Urinary bladder (tissue), 4 donors: Measurements from ENCODE around the gene MED29. TPM values are rescaled to one million over a fixed set of nuclear protein-coding genes. Genes with fewer than 3 reads are reported as not detected.
A peak's percentile ranks its signal among the peaks of the same experiment; 100 is the strongest.

Experiments
- DNase-seq: peaks from one replicate; pipeline ENCODE4 v3.0.0-alpha.2; 2015; ENCODE audit errors: extremely low spot score
- H3K27ac ChIP-seq: one replicate; pipeline ENCODE4 v1.5.1; 2013; ENCODE audit warnings: low read depth, mild to moderate bottlenecking, moderate library complexity
- H3K36me3 ChIP-seq: one replicate; pipeline ENCODE4 v1.6.1; 2013; ENCODE audit warnings: mild to moderate bottlenecking, moderate library complexity; ENCODE audit not compliant: insufficient read depth
- H3K4me1 ChIP-seq: one replicate; pipeline ENCODE4 v1.6.1; 2013; ENCODE audit warnings: mild to moderate bottlenecking, moderate library complexity; ENCODE audit not compliant: insufficient read depth
- H3K4me3 ChIP-seq: one replicate; pipeline ENCODE4 v1.5.1; 2013; ENCODE audit warnings: low read depth, low read length
- WGBS: extraction: QIAGEN DNeasy Blood & Tissue Kit; methylation state at CpG from one replicate; pipeline ENCODE4 v1.1.7; 2013; 5-methylcytosine and 5-hydroxymethylcytosine counted together
- polyA plus RNA-seq: library from polyadenylated mRNA; stranded (reverse); fragments of 200-250 nt; gene quantifications from one replicate; pipeline ENCODE4 v1.2.3, GENCODE V29; 2013
- total RNA-seq: library from RNA; depleted of rRNA; stranded (reverse); fragments of >200 nt; gene quantifications from one replicate; pipeline ENCODE4 v1.2.3, GENCODE V29; 2014
- donor health status: healthy with polysubstance abuse.
- donor health status: healthy.

The MED29 gene
- total and polyA plus RNA-seq, 2 donors = 14.8 to 50.0 TPM

DNA sequence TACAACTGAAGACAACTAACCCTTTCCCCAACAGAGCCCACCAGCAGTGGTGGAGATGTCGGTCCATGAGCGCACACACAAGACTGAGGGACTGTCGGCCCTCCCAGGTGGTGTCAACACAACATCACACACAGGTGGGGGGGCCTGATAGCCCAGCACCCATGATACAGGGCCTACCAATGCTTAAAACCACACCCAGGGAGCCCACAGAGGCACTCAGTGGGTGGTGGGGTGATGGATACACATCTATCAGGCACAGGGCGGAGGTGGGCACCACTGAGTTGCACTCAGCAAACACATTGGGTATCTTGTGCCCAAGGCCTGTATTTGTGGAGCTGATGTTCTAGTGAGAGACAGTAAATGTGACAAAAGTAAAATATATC lies 8.5 kb downstream of the MED29 start:
- H3K36me3 ChIP-seq = no peaks in the 10 kb centered on the region
- no peak for DNase-seq
- H3K4me3 ChIP-seq = no peak overlapping the region
- WGBS = 93% methylated on average over 4 of the region's 4 CpGs
- no peak overlapping the region for H3K27ac ChIP-seq
- H3K4me1 ChIP-seq = no peaks in the 10 kb centered on the region

DNA sequence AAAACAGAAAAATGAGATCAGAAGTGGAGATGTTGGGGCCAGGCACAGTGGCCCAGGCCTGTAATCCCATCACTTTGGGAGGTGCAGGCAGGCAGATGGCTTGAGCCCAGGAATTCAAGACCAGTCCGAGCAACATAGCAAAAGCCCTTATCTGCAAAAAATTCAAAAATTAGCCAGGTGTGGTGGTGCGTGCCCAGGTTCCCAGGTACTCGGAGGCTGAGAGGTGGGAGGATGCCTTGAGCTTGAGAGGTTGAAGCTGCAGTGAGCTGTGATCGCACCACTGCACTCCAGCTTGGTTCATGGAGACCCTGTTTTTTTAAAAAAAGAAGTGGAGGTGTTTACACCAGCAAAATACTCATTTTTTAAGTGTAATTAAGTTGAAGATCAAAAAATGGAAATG lies 8.9 kb downstream of the MED29 start:
- Histone ChIP-seq H3K4me3 (no peak overlapping the region), H3K27ac (no peak overlapping the region), H3K4me1 (no peaks in the 10 kb centered on the region), H3K36me3 (no peaks in the 10 kb centered on the region)
- no peak for DNase-seq
- 86% methylated on average over 4 of the region's 4 CpGs for WGBS

- Histone ChIP-seq H3K4me1 (no peaks in the 10 kb centered on the region), H3K27ac (peak overlapping the region; percentile 98), H3K4me3 (no peak overlapping the region), H3K36me3 (no peaks in the 10 kb centered on the region)
- DNase-seq = no peak
- 54% methylated on average over 4 of the region's 4 CpGs for WGBS
These were observed 9.9 kb downstream of the MED29 start for GRCh38 chr19:39401070-39401548.

GRCh38 chr19:39401549-39402345 lies 10.6 kb downstream of the MED29 start:
- Histone ChIP-seq H3K27ac (peak overlapping the region; percentile 98), H3K4me3 (no peak overlapping the region), H3K36me3 (no peaks in the 10 kb centered on the region), H3K4me1 (no peaks in the 10 kb centered on the region)
- 49% methylated on average over 25 of the region's 25 CpGs for WGBS
- DNase-seq = no peak

GRCh38 chr19:39402346-39403300 lies 11.4 kb downstream of the MED29 start:
- whole genome bisulfite sequencing = 3% methylated on average over 59 of the region's 59 CpGs
- DNase-seq = peak; percentile 83
- Histone ChIP-seq H3K27ac (peak overlapping the region; percentile 98), H3K4me3 (peak overlapping the region; percentile 56), H3K4me1 (no peaks in the 10 kb centered on the region), H3K36me3 (peaks cover 1% of the 10 kb centered on the region)

DNA sequence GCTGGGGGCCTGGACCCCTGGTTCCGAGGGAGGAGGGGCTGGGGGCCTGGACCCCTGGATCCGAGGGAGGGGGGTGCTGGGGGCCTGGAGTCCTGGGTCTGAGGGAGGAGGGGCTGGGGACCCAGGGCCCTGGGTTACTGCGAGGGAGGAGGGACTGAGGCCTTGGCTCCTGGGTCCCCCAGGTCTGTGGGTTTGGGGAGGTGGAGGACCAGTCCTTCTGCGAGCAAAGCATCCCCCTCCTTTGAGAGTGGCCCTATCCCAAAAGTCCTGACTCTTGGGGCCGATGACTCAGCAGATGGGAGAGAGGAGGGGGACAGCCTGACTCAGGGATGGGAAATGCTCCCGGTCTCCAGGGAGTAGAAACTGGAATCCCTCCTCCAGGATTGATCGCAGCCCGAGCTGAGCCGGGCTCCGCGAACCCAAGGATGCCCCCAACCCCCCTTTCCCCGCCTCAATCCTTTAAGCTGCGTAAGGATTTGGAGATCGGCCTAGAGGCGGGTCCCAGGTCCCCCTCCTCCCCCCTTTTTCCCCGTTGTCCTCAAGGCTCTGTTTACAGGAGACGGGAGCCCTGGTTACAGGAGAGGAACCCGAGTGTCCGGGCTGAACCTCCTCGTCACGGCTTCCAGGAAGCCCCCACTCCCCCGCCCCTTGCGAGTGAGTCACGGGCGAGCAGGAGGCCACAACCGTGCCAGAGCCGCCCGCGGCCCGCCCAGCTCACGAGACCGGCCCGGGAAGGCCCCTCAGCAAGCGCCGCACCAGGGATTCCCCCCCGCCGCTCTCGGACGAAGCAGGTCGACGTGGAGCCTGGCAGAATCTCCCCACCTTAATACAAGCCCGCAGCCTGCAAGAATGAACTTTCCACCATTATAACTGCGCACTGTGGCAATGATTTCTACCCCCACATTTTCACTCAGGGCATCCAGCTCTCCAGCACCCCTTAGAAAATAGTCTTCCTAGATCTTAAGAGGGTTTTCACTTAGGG lies 12.4 kb downstream of the MED29 start:
- Histone ChIP-seq H3K4me3 (peak overlapping the region; percentile 56), H3K4me1 (no peaks in the 10 kb centered on the region), H3K27ac (peak overlapping the region; percentile 98), H3K36me3 (peaks cover 10% of the 10 kb centered on the region)
- DNase-seq = peak; percentile 88
- 1% methylated on average over 43 of the region's 43 CpGs for whole genome bisulfite sequencing

- no peaks in the 10 kb centered on the region for H3K4me1 ChIP-seq
- no peak overlapping the region for H3K4me3 ChIP-seq
- WGBS = 89% methylated on average over 17 of the region's 17 CpGs
- peaks cover 11% of the 10 kb centered on the region for H3K36me3 ChIP-seq
- H3K27ac ChIP-seq = peak overlapping the region; percentile 54
- no peak for DNase-seq
These were observed 14.2 kb downstream of the MED29 start for GRCh38 chr19:39405261-39405957.

DNA sequence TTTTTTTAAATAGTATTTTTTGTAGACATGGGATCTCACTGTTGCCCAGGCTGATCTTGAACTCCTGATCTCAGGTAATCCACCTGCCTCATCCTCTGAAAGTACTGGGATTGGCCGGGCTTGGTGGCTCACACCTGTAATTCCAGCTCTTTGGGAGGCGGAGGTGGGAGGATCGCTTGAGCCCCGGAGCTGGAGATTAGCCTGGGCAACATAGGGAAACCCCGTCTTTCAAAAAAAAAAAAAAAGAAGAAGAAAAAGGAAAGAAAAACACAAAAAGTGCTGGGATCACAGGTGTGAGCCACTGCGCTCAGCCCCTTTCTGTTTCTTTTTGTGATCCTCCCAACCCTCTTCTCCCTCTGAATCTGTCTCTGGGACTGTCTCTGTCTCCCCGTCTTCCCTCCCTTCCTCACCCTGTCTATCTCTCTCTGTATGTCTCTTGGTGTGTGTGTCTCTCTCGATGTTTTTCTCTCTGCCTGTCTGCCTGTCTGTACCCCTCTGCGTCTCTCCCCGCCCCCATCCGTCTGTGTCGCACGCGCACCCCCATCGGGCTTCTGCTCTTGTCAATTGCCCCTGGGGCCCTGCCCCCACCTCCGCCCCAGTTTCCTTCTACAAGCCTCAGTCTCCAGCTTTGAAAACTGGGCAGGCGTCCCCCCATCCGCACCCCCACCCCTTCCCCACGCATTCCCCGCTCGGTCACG lies 14.9 kb downstream of the MED29 start:
- Histone ChIP-seq H3K4me1 (no peaks in the 10 kb centered on the region), H3K4me3 (peak overlapping the region; percentile 60), H3K27ac (peak overlapping the region; percentile 91), H3K36me3 (peaks cover 11% of the 10 kb centered on the region)
- no peak for DNase-seq
- WGBS = 15% methylated on average over 22 of the region's 22 CpGs

DNA sequence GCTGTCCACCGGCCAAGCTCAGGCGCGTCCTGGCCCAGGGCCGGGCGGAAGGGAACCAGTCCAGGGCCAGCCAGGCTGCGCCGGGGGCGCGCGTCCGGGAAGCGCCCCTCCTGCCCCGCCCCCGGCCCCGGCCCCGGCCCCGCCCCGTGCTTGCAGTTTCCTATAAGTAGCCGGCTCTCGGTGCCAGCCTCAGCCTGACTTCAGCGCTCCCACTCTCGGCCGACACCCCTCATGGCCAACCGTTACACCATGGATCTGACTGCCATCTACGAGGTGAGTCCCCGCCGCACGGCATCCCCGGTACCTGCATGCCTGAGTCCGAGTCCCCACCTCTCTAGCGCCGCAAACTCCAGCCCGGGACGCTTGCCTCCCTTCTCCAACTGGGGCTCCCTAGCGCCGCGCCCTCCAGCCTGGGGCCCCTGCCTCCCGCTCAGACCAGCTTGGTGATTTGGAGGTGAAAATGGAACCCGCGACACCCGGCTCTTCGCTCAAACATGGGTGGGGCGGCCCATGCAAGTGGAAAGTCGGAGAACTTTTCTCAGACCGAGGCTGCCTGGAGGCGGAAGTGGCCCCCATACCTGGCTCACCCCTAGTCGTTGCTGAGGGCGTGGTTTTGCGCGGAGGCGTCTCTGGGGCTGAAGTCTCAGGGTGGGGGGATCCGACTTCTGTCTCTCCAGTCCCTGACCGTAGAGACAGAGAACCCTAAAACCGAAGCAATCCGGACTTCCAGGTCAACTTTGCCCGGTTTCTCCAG lies 15.7 kb downstream of the MED29 start, which contains the start of gene ZFP36:
Gene ZFP36 (plus strand): TSS at position 192 of the 754 bp plus-strand sequence. CDS start 58 bp downstream, at position 250.
- WGBS = 1% methylated on average over 56 of the region's 56 CpGs
- no peak for DNase-seq
- Histone ChIP-seq H3K4me1 (no peaks in the 10 kb centered on the region), H3K36me3 (peaks cover 11% of the 10 kb centered on the region), H3K4me3 (peak within 1 kb of the TSS; percentile 60), H3K27ac (peak within 1 kb of the TSS; percentile 100)

GRCh38 chr19:39407410-39407659 lies 16.2 kb downstream of the MED29 start:
- no peak for DNase-seq
- Histone ChIP-seq H3K27ac (peak overlapping the region; percentile 100), H3K4me1 (no peaks in the 10 kb centered on the region), H3K36me3 (peaks cover 11% of the 10 kb centered on the region), H3K4me3 (peak overlapping the region; percentile 60)
- under 1% methylated on average over 14 of the region's 14 CpGs for WGBS

GRCh38 chr19:39407660-39408391 lies 16.6 kb downstream of the MED29 start:
- no peak for DNase-seq
- WGBS = 17% methylated on average over 40 of the region's 40 CpGs
- peak overlapping the region; percentile 100 for H3K27ac ChIP-seq
- H3K4me3 ChIP-seq = peak overlapping the region; percentile 60
- peaks cover 11% of the 10 kb centered on the region for H3K36me3 ChIP-seq
- no peaks in the 10 kb centered on the region for H3K4me1 ChIP-seq
